Activated T-helper 17 cell treated with anti-CD3 and anti-CD28 coated beads, Interleukin-2, amount 50 U/mL, for 72 hours (primary cell): Measurements from ENCODE around the gene PTRH2. TPM values are rescaled to one million over a fixed set of nuclear protein-coding genes. Genes with fewer than 3 reads are reported as not detected.
"Not testable (repeated sequence)": the region's sequence is repeated elsewhere in the genome, so short reads cannot be mapped to it uniquely, and the experiment has no call there.

Experiments
- ATAC-seq: fragments of 150-1000 bp; cut with Tn5 transposase; replicated peaks from 2 replicates; pipeline ENCODE4 v1.10.0; 2021; ENCODE audit warnings: mild to moderate bottlenecking, moderate library complexity
- H3K27ac Mint-ChIP-seq: one replicate; pipeline ENCODE4 v1.8.0; 2022; ENCODE audit warnings: mixed read lengths
- H3K27me3 Mint-ChIP-seq: one replicate; pipeline ENCODE4 v1.8.0; 2022; ENCODE audit warnings: mixed read lengths
- H3K36me3 Mint-ChIP-seq: one replicate; pipeline ENCODE4 v1.8.0; 2022; ENCODE audit warnings: low read depth, mild to moderate bottlenecking, mixed read lengths
- H3K4me1 Mint-ChIP-seq: one replicate; pipeline ENCODE4 v1.8.0; 2022; ENCODE audit warnings: mixed read lengths
- H3K4me3 Mint-ChIP-seq: one replicate; pipeline ENCODE4 v1.8.0; 2022; ENCODE audit warnings: mild to moderate bottlenecking, mixed read lengths
- H3K9me3 Mint-ChIP-seq: one replicate; pipeline ENCODE4 v1.8.0; 2022; ENCODE audit warnings: mixed read lengths
- total RNA-seq, 2 donors: library from RNA; stranded (reverse); gene quantifications; one replicate each; pipeline ENCODE4 v1.2.3, GENCODE V29; 2022

The PTRH2 gene
- total RNA-seq, 2 donors from 2014 or later = 32.4 to 48.6 TPM

- Mint-ChIP-seq H3K4me1 (peaks cover 14% of the 10 kb centered on the region), H3K36me3 (peaks cover 97% of the 10 kb centered on the region), H3K27me3 (no peaks in the 10 kb centered on the region), H3K4me3 (no peak overlapping the region), H3K27ac (peak overlapping the region; percentile 74), H3K9me3 (no peaks in the 10 kb centered on the region)
- ATAC-seq = peak; percentile 54
These were observed 35.8 kb downstream of the PTRH2 start for GRCh38 chr17:59671386-59671785.

GRCh38 chr17:59669944-59670343 lies 37.3 kb downstream of the PTRH2 start:
- Mint-ChIP-seq H3K9me3 (no peaks in the 10 kb centered on the region), H3K4me1 (peaks cover 14% of the 10 kb centered on the region), H3K36me3 (peaks cover 97% of the 10 kb centered on the region), H3K27ac (peak overlapping the region; percentile 74), H3K4me3 (no peak overlapping the region), H3K27me3 (no peaks in the 10 kb centered on the region)
- ATAC-seq = peak; percentile 63

- H3K4me1 Mint-ChIP-seq = peaks cover 14% of the 10 kb centered on the region
- H3K4me3 Mint-ChIP-seq = no peak overlapping the region
- no peaks in the 10 kb centered on the region for H3K9me3 Mint-ChIP-seq
- peaks cover 97% of the 10 kb centered on the region for H3K36me3 Mint-ChIP-seq
- no peak for ATAC-seq
- peak overlapping the region; percentile 74 for H3K27ac Mint-ChIP-seq
- no peaks in the 10 kb centered on the region for H3K27me3 Mint-ChIP-seq
These were observed 37.8 kb downstream of the PTRH2 start for GRCh38 chr17:59669411-59669810.

GRCh38 chr17:59668816-59669215 lies 38.4 kb downstream of the PTRH2 start:
- Mint-ChIP-seq H3K27me3 (no peaks in the 10 kb centered on the region), H3K4me1 (peaks cover 14% of the 10 kb centered on the region), H3K4me3 (no peak overlapping the region), H3K9me3 (no peaks in the 10 kb centered on the region), H3K36me3 (peaks cover 97% of the 10 kb centered on the region), H3K27ac (peak overlapping the region; percentile 74)
- peak; percentile 18 for ATAC-seq

- peaks cover 9% of the 10 kb centered on the region for H3K4me1 Mint-ChIP-seq
- peaks cover 100% of the 10 kb centered on the region for H3K36me3 Mint-ChIP-seq
- ATAC-seq = no peak
- H3K9me3 Mint-ChIP-seq = no peaks in the 10 kb centered on the region
- no peak overlapping the region for H3K27ac Mint-ChIP-seq
- no peaks in the 10 kb centered on the region for H3K27me3 Mint-ChIP-seq
- H3K4me3 Mint-ChIP-seq = no peak overlapping the region
These were observed 41.0 kb downstream of the PTRH2 start for GRCh38 chr17:59666235-59666634.

GRCh38 chr17:59656624-59657023 lies 50.6 kb downstream of the PTRH2 start:
- not testable (repeated sequence) for H3K27ac Mint-ChIP-seq, H3K9me3 Mint-ChIP-seq, ATAC-seq, H3K4me1 Mint-ChIP-seq, H3K4me3 Mint-ChIP-seq, H3K27me3 Mint-ChIP-seq
- peaks cover 100% of the 10 kb centered on the region for H3K36me3 Mint-ChIP-seq

GRCh38 chr17:59652119-59652518 lies 55.1 kb downstream of the PTRH2 start:
- ATAC-seq = no peak
- Mint-ChIP-seq H3K27ac (peak overlapping the region; percentile 33), H3K36me3 (peaks cover 100% of the 10 kb centered on the region), H3K4me3 (no peak overlapping the region), H3K4me1 (peaks cover 21% of the 10 kb centered on the region), H3K9me3 (no peaks in the 10 kb centered on the region), H3K27me3 (no peaks in the 10 kb centered on the region)

- H3K4me1 Mint-ChIP-seq = peaks cover 24% of the 10 kb centered on the region
- H3K9me3 Mint-ChIP-seq = no peaks in the 10 kb centered on the region
- peaks cover 100% of the 10 kb centered on the region for H3K36me3 Mint-ChIP-seq
- ATAC-seq = peak; percentile 37
- H3K27ac Mint-ChIP-seq = peak overlapping the region; percentile 17
- H3K4me3 Mint-ChIP-seq = no peak overlapping the region
- no peaks in the 10 kb centered on the region for H3K27me3 Mint-ChIP-seq
These were observed 55.9 kb downstream of the PTRH2 start for GRCh38 chr17:59651346-59651745.

GRCh38 chr17:59650642-59651041 lies 56.6 kb downstream of the PTRH2 start:
- Mint-ChIP-seq H3K4me1 (peaks cover 24% of the 10 kb centered on the region), H3K27me3 (no peaks in the 10 kb centered on the region), H3K4me3 (no peak overlapping the region)

GRCh38 chr17:59649886-59650285 lies 57.3 kb downstream of the PTRH2 start:
- no peak for ATAC-seq
- peaks cover 100% of the 10 kb centered on the region for H3K36me3 Mint-ChIP-seq
- H3K4me3 Mint-ChIP-seq = no peak overlapping the region
- H3K4me1 Mint-ChIP-seq = peaks cover 24% of the 10 kb centered on the region
- H3K27me3 Mint-ChIP-seq = no peaks in the 10 kb centered on the region
- no peaks in the 10 kb centered on the region for H3K9me3 Mint-ChIP-seq
- no peak overlapping the region for H3K27ac Mint-ChIP-seq

More at GRCh38 chr17:59650642-59651041, 56.6 kb downstream of the PTRH2 start:
- ATAC-seq = peak; percentile 51
- H3K9me3 Mint-ChIP-seq = no peaks in the 10 kb centered on the region
- H3K27ac Mint-ChIP-seq = peak overlapping the region; percentile 17
- peaks cover 100% of the 10 kb centered on the region for H3K36me3 Mint-ChIP-seq

Other genes with a start within 250 kb of the PTRH2 start
- 10 to 100 TPM; 23.0 to 44.8 TPM for gene DHX40, start 141.8 kb downstream of the PTRH2 start, total RNA-seq
- gene CLTC, start 87.5 kb downstream of the PTRH2 start, total RNA-seq = 100 to 1,000 TPM; 162 to 200 TPM
- 100 to 1,000 TPM; 309 to 488 TPM for gene VMP1, start 224 bp upstream of the PTRH2 start, total RNA-seq
- gene TUBD1, start 185.5 kb upstream of the PTRH2 start, total RNA-seq = 10 to 100 TPM; 12.8 to 18.1 TPM
- gene RPS6KB1, start 185.7 kb upstream of the PTRH2 start, total RNA-seq = 10 to 100 TPM; 55.2 to 79.8 TPM